GM18508 (cell line): ENCODE measurements around the gene CRYGN.

Source experiments
- ATAC-seq: cut with Tn5 transposase; IDR thresholded peaks from one replicate; pipeline ENCODE4 v1.9.1; 2021; ENCODE audit warnings: moderate number of reproducible peaks; ENCODE audit not compliant: insufficient read depth, unreplicated experiment

Gene CRYGN

DNA sequence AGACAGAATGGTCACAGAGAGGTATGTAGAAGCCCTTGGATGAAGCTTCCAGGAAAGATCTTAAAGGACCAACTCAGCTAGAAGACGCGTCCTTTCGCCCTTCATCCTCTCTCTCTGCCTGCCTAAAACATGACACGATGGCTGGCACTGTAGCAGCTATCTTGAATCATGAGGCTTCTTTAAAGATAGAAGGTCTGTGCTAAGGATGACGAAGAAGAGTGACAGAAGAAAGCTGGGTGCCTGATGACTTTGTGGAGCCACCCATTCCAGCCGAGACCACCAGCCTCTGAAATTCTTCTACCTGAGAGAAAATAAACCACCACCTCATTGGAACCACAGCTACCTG, 55.6 kb downstream of the CRYGN start:
- no peak for ATAC-seq

DNA sequence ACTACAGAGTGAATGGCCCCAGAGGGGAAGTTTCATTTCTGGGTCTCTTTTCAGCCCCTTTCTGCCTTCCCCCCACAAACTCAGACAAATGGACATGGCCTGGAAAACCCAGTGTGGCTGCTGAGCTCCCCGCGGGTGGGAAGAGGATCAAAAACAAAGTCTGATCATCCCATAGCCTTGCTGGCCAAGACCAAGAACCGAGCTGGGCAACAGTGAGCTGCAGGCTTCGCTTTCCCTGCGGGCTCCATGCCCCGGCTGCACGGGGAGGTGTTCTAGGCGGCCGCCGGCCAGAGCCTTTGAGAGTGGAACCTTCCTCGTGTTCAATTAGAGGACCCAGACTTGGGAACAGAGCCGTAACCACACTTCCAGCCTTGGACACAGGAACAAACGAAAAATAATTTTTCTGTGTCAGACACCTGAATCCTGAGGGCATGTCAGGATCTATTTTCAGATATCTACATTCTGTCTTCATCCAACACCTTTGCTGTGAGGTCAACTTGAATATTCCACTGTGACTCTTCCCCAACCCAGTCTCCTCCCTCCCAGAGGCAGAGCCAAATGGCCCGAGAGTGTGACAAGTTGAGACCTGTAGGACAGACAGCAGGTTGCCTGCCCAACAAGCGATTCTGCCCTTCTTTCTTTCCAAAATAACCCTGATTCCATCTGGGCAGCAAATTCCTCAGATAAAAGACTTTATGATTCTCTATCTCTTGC, 56.1 kb downstream of the CRYGN start:
- ATAC-seq: no peak

DNA sequence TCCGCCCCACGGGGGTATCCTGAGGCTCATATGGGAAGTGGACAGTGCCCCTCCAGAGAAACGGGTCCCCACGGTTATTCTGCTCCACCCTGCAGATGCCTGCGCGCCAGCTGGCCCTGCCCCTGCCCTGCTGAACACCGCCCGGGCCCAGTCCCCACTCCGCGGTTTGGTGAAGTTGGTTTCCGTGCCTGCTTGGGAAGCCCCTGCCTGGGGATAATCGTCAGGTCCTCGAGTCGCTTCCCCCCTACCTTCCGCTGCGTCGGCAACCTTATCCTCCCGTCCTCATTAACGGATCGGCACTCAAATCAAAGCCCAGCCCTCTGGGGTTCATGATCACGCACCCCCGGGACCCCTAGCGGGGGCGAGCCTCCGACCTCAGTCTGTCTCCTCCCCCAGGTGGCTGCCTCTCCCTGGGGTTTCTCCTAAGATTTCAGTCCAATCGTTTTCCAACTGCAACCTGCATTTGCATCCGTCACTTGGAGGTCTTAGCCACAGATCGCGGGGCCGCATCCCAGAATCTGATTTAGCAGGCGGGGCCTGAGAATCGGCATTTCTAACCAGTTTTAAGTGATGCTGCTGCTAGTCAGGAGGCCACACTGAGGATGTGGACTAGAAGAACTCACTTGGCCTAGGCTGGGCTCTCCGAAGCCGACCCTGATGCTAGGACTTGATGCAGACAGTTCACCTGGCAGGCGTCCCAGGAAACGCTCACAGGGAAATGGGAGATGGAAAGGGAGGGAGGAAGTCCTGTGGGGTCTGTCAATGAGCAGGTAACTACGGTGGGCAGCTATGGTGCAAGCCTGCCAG, 57.7 kb downstream of the CRYGN start:
- no peak for ATAC-seq

DNA sequence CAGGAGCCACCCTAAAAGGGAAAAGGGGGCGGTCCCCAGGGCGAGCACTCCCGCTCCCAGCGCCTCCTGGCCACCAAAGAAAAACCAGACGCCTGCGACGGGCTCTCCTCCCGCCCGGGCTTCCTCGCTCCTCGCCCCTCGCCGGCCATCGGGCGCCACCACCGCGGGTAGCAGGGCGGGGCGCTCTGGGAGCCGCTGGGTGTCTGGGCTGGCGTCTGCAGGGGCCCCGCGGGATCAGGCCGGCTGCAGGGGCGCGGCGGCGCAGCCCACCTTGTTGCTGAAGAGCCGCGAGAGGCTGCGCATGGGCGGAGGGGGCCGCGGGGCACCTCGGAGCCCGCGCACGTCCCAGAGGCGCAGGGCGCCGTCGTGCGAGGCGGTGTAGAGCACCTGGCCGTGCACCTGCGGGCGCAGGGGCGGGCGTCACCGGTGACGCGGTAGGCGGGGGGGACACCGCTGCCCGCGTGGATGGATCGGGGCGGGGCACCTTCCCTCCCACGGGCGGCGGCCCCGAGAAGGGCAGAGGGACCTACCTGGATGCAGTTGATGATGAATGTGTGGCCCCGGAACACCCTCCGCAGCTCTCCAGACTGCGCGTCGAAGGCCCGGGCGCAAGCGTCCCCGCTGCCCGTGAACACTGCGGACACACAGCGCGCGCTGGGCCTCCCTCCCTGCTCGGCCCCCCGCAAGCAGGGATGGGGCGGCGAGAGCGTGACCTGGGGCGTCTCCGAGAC, 58.4 kb downstream of the CRYGN start:
- no peak for ATAC-seq

DNA sequence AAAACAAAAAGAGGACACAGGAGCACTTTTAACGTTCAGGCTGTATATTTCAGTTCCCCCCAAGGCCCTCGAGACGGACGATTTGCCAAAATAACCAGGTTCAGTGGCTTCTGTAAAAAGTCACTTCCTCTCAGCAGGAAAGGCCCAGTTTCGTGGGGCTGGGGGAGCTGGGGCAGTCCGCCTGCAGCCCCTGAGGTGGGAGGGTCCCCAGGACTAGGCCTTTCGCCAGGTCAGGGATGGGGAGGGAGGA, 58.9 kb downstream of the CRYGN start:
- ATAC-seq: no peak

DNA sequence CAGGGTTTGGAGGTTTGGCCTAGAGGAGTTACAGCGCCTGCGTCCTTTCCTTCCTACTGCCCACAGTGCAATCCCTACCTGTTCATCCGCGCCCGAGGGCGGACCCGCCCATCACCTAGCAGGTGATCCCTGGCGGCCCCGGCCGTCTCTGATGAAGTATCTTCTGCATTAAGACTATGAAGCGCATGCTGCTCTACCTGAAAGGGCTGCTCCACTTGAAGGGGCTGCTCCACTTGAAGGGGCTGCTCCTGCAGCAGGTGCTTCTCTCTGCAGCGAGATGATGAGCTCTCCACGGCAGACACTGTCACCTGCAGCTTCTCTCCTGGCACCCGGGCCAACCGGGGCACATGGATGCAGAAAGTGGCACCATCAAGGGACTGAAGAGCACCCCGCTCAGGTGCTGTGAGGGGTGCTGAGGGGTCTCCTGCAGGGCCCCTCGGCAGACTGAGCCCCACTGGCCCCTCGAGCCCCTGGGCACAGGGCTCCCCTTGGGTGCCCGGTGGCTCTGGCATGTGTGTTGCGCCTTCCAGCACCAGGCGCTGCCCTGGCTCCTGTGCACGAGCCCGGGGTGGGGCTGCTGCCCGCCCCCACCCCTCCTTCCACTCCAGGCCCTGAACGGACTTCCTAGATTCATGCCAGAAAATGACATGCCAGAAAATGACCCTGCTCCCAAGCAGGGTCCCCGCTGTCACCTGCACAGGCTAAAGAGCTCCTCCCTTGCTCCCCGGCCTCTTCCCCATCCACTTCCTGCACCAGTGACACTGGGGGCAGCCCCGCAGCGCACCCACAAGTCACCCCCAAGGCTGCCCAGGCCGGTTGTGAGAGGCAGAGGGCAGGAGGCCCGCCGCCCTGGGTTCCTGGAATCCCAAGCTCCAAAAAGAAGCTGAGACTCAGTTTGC, 59.5 kb downstream of the CRYGN start:
- ATAC-seq: no peak

DNA sequence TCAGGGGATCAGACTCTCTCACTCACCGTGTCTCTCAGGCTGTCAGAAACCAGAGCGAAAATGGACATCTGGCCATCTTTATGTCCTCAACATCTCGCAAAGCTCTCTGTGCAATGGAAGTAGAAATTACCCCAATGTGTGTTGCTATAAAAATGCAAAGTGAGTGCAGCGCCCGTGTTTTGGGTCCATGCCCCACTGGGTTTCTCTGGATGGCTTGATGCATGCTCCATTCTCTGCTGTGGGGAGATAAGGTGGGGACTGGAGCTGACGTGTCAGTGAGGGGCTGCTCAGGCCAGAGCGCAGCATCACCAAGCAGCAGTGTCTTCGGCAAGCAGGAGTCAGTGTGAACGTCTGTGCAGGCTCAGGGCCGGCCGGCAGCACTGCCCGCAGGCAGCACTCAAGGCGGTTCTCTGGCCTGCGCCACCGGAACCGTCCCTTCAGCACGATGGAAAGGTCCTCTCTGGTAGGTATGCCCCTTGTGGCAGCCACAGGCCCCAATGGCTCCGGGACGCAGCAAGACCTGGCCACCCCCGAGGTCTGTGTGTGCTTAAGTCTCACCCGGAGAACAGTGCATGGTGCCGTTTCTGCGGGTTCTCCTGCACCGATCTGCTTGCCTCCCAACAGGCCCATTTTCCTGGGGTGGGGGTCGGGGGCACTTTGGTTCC, 60.3 kb downstream of the CRYGN start:
- ATAC-seq: no peak

DNA sequence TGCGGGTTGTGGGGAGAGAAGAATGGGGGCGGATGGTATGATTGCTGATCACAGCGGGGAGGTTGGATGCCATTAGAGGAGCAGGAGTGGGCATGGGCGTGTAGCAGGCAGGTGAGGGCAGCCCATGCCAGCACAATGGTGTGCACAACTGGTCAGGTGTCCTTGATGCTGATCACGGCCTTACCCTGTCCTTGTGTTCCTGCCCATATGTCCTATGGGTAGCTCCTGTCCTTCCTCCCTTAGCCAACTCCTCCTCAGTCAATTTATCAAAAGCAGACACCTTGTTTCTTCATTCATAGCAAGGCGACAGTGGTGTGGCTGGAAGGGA, 60.8 kb downstream of the CRYGN start:
- no peak for ATAC-seq
